GM19395 (cell line): Measurements from ENCODE around the gene GLIPR1L2.
"Not testable (repeated sequence)": the region's sequence is repeated elsewhere in the genome, so short reads cannot be mapped to it uniquely, and the experiment has no call there.

Source experiments
- ATAC-seq: cut with Tn5 transposase; IDR thresholded peaks from one replicate; pipeline ENCODE4 v1.9.1; 2021; ENCODE audit warnings: mild to moderate bottlenecking, moderate library complexity; ENCODE audit not compliant: unreplicated experiment

Gene GLIPR1L2

DNA sequence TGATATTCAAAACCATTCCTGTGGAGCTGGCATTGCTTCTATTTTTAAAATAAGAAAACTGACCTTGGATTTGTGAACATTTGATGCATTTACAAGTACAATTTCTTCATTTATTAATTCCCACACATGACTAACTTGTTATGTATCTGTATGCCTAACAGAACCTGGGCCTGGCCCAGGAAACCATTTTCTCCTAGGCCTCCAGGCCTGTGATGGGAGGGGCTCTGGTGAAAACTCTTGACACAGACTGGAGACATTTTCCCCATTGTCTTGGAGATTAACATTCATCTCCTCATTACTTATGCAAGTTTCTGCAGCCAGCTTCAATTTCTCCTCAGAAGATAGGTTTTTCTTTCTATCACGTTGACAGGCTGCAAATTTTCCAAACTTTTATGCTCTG is 42.0 kb downstream of the GLIPR1L2 start:
- no peak for ATAC-seq

DNA sequence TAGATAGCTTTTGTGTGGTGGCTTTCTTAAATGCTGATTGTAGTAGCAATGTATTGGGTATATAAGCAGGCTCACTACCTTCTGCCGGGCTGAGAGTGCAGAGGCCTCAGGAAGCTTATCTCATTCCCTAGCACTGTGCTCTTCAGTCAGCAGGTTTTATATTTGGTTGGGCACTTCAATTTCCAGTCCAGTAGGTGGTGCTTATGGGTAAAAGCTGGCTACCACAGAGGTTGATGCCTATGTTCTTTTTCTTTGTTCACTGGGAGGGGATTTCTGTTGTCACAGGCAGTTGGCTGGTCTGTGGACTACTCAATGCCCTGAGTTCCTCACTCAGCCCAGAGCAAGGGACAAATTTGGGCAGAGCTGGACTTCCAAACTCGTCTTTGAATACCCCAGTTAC is 46.7 kb downstream of the GLIPR1L2 start:
- ATAC-seq, result no peak

DNA sequence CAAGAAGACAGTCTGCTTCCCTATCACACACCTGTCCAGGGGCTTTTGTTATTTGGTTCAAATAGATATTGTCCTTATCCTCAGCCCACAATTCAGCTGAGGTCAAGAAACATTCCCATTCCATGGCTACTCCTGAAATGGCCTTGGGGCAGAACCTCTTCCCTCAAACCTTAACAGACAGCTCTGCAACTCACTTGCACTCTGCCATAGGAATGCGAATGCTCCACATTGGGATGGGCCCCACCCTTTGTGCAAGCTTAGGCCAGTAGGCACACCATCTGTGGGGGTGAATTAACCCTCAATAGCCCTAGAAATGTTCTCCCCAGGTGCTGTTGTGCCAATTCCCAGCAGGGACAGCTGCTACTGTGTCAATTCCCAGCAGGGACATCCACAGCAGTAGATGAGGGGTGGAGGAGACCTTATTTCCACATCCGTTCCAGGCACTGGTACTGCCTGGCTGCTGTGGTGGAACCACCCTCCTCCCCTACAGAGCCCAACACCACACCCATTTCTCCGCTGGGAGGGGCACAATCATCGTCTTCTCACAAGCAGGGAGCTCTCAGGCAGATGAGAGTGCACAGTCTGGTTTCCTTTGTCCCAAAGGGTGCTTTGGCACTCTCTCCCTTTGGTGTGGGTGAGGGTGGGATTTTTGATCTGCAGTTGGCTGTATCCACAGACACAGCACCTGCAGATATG is 47.3 kb downstream of the GLIPR1L2 start:
- ATAC-seq, result no peak

DNA sequence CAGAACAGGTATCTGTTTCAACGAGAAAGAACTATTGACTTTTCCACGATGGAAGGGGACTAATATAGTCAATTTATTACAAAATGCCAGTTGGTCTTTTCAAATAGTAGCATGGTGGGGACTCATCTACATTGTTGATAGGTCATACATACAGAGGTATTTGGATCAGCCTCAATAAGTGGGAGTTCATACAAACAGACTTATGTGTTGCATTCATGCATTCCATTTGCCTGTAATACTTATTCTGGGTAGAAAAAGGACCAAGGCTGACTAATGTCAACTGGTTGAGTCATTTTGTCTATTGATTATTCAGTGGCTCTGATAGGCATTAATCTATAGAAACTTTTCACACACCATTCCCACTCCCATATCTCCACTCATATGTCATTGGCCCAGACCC is 48.2 kb downstream of the GLIPR1L2 start:
- ATAC-seq, result no peak

DNA sequence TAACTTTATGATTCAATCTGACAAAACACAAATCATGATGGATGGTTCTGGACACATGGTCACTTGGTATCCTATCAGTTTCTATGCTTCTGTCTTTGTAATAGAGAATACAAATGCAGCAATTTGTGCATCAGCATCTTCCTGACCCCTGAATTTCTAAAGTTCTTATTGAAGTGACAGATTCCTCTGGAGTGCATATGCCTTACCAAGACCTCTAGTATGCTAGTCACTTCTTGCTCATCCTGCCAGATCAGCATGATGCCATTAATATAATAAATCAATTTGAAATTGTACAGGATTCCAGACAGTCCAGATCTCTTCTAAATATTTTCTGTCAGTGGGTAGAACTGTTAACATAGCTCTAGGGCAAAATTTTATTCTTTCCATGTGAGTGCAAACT is 49.0 kb downstream of the GLIPR1L2 start:
- ATAC-seq, result no peak

DNA sequence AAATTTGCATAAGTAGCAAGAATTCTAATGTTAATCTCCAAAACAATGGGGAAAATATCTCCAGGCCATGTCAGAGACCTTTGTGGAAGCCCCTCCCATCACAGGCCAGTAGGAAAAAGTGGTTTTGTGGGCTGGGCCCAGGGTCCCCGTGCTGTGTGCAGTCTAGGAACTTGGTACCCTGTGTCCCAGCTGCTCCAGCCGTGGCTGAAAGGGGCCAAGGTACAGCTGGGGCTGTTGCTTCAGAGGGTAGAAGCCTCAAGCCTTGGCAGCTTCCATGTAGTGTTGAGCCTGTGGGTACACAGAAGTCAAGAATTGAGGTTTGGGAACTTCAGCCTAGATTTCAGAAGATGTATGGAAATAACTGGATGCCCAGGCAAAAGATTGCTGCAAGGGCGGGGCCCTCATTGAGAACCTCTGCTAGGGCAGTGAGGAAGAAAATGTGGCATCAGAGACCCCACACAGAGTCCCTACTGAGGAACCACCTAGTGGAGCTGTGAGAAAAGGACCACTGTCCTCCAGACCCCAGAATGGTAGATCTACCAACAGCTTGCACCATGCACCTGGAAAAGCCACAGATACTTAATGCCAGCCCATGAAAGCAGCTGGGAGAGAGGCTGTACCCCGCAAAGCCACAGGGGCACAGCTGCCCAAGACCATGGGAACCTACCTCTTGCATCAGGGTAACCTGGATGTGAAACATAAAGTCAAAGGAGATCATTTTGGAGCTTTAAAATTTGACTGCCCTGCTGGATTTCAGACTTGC is 51.0 kb downstream of the GLIPR1L2 start:
- not testable (repeated sequence) for ATAC-seq

DNA sequence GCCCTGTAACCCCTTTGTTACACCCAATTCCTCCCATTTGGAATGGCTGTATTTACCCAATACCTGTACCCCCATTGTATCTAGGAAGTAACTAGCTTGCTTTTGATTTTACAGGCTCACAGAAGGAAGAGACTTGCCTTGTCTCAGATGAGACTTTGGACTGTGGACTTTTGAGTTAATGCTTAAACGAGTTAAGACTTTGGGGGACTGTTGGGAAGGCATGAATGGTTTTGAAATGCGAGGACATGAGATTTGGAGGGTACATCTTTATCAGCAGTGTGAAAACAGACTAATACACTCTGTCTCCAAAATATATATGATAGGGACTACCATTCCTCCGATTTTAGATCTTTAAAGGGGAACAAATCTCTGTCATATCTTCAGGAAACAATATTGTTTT is 51.6 kb downstream of the GLIPR1L2 start:
- ATAC-seq, result not testable (repeated sequence)

DNA sequence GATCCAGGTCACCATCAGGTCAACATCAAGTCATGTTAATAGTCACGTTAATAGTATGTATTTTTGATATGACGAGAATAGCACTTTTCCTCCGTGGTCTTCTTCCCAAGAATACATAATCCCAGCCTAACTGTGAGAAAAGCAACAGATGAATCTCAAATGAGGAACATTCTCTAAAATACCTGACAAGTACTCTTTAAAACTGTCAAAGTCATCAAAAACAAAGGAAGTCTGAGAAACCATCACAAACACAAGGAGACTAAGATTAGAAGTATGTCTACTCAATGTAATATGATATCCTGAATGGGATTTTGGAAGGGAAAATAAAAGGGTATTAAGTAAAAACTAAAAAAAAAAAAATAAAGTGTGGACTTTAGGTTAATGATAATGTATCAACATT is 52.8 kb downstream of the GLIPR1L2 start:
- no peak for ATAC-seq

DNA sequence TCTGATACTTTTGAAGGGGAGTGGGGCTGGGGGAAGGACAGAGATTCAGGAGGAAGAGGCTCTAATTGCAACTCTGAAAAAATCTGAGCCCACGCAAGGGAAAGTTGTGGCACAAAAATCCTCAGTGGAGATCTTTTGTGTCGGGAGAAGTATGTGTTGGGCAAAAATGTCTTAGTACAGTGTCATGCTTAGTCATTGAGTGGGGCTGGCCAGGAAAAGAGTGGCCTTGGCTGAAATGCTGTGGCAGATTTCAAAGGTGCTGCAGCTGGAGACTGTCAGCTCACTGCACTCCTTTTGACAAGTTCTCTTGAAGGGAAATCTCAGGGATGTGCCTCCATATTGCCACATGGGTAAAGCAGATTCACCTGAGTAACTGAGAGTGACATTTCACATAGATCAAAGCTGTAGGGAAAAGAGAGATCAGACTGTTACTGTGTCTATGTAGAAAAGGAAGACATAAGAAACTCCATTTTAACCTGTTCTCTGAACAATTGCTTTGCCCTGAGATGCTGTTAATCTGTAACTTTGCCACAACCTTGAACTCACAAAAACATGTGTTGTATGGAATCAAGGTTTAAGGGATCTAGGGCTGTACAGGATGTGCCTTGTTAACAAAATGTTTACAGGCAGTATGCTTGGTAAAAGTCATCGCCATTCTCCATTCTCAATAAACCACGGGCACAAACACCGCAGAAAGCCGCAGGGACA is 53.7 kb downstream of the GLIPR1L2 start:
- ATAC-seq, result no peak

DNA sequence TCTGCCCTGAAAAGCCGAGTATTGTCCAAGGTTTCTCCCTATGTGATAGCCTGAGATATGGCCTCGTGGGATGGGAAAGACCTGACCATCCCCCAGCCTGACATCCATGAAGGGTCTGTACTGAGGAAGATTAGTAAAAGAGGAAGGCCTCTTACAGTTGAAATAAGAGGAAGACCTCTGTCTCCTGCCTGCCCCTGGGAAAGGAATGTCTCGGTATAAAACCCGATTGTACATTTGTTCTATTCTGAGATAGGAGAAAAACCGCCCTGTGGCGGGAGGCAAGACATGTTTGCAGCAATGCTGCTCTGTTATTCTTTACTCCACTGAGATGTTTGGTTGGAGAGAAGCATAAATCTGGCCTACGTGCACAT is 54.2 kb downstream of the GLIPR1L2 start:
- ATAC-seq, result not testable (repeated sequence)

DNA sequence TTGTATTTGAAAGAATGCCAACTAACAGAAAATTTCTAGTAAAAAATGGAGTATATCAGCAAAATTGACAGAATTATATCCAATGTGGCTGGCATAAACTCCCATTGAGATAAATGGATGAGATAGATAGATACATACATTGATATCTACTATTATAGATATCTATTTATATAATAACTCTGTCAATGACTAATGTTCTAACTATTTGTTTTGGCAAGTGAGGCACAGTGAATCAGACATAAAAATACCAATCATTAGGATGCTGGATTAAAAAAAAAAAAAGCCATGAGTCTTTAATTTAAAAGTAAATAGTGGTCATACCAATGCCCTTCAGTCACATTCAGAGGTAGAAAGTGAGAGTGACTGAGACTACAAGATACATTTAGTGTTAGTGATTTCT is 56.0 kb downstream of the GLIPR1L2 start:
- no peak for ATAC-seq

DNA sequence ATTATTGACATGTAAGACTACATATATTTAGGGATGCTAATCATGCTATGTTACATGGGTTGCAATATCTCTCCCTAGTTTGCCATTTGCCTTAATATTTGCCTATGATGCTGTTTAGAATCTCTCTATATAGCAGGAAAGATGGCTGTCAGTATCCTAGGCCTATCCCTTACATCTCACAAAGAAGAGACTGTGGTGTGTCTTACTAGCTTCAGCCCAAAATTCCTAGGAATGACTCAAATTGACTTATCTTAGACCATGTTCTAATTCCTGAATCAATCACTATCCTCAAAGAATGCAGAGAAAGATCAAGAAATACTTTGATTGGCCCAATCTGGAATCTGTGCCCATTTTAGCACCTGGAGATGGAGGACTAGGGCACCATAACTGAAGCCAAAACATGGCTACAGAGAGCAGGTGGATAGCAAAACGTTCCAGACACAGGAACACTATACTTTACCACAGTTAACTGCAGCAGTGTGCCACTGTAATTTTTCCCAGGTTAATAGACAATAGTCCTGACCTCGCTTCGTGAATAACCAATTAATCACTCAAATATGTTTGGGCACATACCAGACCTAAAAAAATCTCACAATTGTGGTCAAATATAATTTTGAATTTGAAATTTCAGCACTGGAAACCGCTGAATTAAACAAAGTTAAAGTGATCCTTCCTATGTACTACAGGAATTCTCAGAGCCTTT is 57.0 kb downstream of the GLIPR1L2 start:
- no peak for ATAC-seq

DNA sequence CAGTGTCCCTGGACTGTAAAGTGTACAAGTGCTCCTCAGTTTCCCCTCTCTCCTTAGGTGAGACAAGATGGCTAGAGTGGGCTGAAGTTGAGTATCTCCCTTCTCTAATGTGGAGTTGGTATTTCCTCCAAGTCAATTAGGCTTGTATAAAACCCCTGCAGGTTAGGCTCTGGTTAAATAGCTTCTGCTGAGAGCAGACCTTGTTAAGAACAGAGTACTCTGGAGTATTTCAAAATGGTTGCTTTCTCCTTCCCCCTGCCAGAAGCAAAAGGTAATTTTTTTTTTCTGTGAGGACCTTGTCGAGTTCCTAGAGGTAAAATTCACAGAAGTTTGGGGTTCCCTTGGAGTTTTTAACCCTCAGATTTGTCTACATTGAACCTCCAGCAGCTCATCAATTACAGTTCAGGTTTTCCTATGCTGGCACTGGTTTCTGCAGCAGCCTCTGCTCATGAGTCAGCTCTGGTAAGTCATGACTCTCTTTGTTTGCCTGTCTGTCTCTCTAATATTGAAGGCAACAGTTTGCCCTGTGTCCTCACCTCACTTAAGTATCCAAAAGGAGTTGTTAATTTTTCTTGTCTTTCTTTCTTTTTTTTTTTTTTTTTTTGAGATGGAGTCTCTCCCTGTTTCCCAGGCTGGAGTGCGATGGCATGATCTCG is 61.9 kb downstream of the GLIPR1L2 start:
- ATAC-seq, result no peak

DNA sequence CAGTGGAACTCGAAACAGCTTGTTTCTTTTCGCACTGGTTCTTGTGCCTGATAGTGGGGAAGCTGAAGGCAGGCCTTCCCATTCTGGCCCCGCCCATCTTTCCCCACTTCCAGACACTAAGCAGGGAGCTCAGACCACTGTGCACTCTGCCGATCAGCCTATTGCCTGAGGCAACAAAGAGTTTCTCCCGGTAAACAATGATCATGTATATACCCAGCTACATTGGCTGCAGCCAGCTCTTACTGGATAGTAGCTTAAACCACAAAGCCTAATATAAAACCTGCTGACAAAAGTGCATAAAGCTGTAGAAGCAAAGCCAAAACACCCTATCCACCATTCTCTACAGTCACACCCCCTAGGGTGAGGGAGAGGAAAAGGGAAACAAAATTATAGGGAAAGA is 65.0 kb downstream of the GLIPR1L2 start:
- ATAC-seq, result no peak

DNA sequence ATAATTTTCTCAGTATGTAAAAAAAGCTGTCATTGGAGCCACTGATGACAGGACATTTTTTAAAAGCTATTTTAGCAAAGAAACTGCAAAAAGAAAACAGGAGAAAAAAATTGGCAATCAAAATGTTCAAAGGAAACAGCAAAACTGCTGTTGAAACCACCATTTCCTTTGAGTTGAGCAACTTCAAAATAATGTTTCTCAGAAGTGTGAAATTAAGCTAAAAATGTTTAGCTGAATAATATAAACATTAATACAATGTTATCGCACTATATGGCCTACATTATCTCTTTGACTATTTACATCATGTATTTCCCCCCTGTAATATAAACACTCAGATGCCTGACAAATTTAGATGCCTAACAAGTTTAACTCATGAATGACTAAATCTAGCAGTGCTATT is 66.3 kb downstream of the GLIPR1L2 start:
- ATAC-seq, result no peak

DNA sequence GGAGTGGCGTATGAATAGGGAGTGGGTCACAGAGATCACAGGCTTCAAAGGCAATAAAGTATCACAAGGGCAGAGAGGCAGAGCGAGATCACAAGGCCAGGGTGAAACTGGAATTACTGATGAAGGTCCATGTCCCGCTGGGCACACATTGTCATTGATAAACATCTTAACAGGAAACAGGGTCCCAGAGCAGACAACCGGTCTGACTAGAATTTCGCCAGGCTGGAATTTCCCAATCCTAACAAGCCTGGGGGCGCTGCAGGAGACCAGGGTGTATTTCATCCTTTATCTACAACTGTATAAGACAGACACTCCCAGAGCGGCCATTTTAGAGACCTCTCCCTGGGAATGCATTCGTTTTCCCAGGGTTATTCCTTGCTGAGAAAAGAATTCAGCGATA is 67.0 kb downstream of the GLIPR1L2 start:
- not testable (repeated sequence) for ATAC-seq

DNA sequence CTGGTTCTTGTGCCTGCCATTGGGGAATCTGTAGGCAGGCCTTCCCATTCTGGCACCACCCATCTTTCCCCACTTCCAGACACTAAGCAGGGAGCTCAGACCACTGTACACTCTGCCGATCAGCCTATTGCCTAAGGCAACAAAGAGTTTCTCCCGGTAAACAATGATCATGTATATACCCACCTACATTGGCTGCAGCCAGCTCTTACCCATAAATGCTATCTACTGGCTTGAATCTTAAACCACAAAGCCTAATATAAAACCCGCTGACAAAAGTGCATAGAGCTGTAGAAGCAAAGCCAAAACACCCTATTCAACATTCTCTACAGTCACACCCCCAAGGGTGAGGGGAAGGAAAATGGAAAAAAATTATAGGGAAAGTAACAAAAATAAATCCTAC is 68.9 kb downstream of the GLIPR1L2 start:
- no peak for ATAC-seq

DNA sequence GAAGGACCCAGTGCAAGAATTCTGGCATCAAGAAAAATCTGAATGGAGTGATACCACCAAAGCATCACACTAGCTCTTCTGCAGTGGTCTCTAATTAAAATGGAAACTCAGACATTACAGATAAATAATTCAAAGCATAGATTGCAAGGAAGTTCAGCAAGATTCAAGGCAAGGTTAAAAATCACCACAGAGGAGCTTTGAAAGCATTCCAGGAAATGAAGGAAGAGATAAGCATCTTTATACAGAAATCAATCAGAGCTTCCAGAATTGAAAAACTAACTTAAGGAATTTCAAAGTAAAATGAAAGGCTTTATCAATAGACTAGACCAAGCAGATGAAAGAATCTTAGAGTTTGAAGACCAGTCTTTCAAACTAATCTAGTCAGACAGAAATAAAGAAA is 69.3 kb downstream of the GLIPR1L2 start:
- ATAC-seq, result no peak

DNA sequence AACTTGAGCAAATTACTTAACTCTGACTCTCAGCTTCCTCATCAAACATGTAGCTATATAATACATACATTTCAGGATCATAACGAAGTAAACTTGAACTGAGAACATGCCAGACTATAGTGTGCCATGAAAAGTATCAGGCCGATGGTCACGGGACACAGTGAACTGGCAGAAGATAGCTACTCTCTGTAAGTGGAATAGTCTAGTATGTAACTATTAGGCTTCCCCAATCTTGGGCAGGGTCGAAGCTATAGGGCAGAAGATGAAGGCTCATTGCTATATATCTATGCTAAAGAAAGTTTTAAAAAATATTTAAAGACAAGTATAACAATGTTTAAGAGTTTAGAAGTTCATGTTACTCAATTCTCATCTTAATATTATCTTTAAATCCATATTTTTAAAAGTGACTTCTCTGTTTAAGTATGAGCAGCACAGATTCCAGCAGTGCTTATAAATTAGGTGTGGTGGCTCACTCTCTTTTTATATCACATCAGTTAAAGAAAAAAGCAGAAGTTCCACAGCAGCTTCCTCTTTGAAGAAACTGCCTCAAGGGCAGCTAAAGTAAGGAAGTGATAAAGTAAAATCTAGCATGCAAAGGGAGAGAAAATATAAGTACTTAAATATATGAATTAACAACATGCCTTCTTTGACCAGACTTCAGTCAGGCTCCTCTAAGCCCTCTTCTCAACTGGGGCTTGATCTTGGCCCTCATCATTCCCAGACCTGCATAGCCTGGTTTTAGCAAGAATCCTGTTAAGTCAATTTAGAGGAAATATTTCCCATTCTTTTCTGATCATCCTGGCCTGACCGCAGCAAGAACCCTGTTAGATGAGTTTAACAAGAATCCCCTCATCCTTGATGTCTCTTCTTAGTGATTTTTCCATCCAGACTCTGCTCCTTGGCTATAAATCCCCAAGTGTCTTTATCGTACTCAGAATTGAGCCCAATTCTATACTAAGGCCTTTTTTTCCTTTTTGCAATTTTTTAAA is 81.3 kb downstream of the GLIPR1L2 start:
- ATAC-seq, result peak; percentile 68

DNA sequence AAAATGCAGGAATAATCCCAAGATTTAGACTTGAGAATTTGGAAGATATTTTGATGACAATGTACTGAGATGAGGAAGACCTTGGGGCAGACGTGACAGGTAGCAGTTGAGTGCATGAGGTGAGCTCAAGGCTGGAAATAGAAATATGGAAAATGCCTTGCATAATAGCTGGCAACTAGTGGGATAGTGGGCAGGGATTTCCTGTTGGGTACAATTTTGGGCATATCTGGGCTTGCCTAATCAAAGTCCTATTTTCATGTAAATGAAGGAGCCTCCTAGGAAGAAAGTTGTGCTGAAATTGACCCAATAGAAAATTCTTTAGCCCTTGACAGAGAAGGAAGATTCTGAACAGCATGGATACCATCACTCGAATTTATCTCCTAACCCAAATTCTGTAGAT is 83.2 kb downstream of the GLIPR1L2 start:
- no peak for ATAC-seq
